SK-N-SH (cell line): ENCODE data around the gene GPSM3. TPM values are rescaled to one million over a fixed set of nuclear protein-coding genes. Genes with fewer than 3 reads are reported as not detected.

Source experiments
- CTCF ChIA-PET: fragments of 300-600, 350-600 bp; formaldehyde crosslinking; extraction: SDS; loops from one replicate; lab custom pipeline; 2021; lab: Yijun Ruan, JAX
- POLR2A ChIA-PET: fragments of 350-600 bp; sonication (Branson Sonifier 250); formaldehyde crosslinking; extraction: SDS; loops from one replicate; lab custom pipeline; 2020; ENCODE audit warnings: antibody characterized with exemption, inconsistent platforms; lab: Yijun Ruan, JAX
- DNase-seq: peaks from one replicate; pipeline ENCODE4 v3.0.0; 2012
- H2AFZ ChIP-seq: fragments of 200-600 bp; sonication (generic); 2 replicates; pipeline ENCODE4 v1.8.1; 2016; ENCODE audit warnings: antibody characterized with exemption, mild to moderate bottlenecking, low read depth
- H3F3A ChIP-seq: fragments of 200-600 bp; sonication (generic); replicated peaks from 2 replicates; pipeline ENCODE3; 2016; ENCODE audit warnings: antibody characterized with exemption, mild to moderate bottlenecking; ENCODE audit not compliant: insufficient read depth
- H3K27ac ChIP-seq, 2 experiments: fragments of 200-500 bp in 1 of 2; fragments of 200-600 bp in 1 of 2; sonication (Bioruptor generic) in 1 of 2; sonication (generic), shearing (Covaris generic) in 1 of 2; 2 replicates each; pipeline versions ENCODE4 v1.5.1 to v1.6.1; 2014 to 2016; ENCODE audit warnings: low read depth in 2 of 2, inconsistent platforms in 1 of 2, low read length in 1 of 2, mild to moderate bottlenecking in 1 of 2, mixed read lengths in 1 of 2
- H3K27me3 ChIP-seq: fragments of 200-600 bp; sonication (generic), shearing (Covaris generic); 2 replicates; pipeline ENCODE4 v1.6.1; 2016; ENCODE audit warnings: mixed run types; ENCODE audit not compliant: insufficient read depth
- H3K36me3 ChIP-seq, 2 experiments: fragments of 200-500 bp in 1 of 2; fragments of 200-600 bp in 1 of 2; sonication (Bioruptor generic) in 1 of 2; sonication (generic) in 1 of 2; replicated peaks in 1 of 2; 2 replicates each; pipeline versions ENCODE3 to v1.5.1; 2014 to 2016; ENCODE audit warnings: low read length in 1 of 2, mild to moderate bottlenecking in 1 of 2; ENCODE audit not compliant: insufficient read depth in 2 of 2, control insufficient read depth in 1 of 2
- H3K4me1 ChIP-seq, 2 experiments: fragments of 200-500 bp in 1 of 2; fragments of 200-600 bp in 1 of 2; sonication (Bioruptor generic) in 1 of 2; sonication (generic), shearing (Covaris generic) in 1 of 2; 2 replicates each; pipeline versions ENCODE4 v1.5.1 to v1.6.1; 2014 to 2016; ENCODE audit warnings: low read depth in 1 of 2, low read length in 1 of 2, mixed run types in 1 of 2; ENCODE audit not compliant: insufficient read depth in 2 of 2, control insufficient read depth in 1 of 2
- H3K4me2 ChIP-seq: fragments of 200-600 bp; sonication (generic), shearing (Covaris generic); 2 replicates; pipeline ENCODE4 v1.6.1; 2017; ENCODE audit warnings: mixed run types
- H3K4me3 ChIP-seq, 2 experiments: fragments of 200-500 bp in 1 of 2; fragments of 200-600 bp in 1 of 2; sonication (Bioruptor generic) in 1 of 2; sonication (generic), shearing (Covaris generic) in 1 of 2; 2 replicates each; pipeline versions ENCODE4 v1.5.1 to v1.8.1; 2014 to 2016; ENCODE audit warnings: low read depth in 2 of 2, inconsistent platforms in 1 of 2, low read length in 1 of 2, mild to moderate bottlenecking in 1 of 2, mixed read lengths in 1 of 2, moderate library complexity in 1 of 2
- H3K79me2 ChIP-seq: fragments of 200-600 bp; sonication (generic); 2 replicates; pipeline ENCODE4 v1.8.1; 2017; ENCODE audit warnings: mild to moderate bottlenecking; ENCODE audit not compliant: insufficient read depth
- H3K9ac ChIP-seq: fragments of 200-600 bp; sonication (generic); 2 replicates; pipeline ENCODE4 v1.6.1; 2017; ENCODE audit warnings: mixed run types
- H3K9me2 ChIP-seq: fragments of 200-600 bp; sonication (generic); 2 replicates; pipeline ENCODE4 v1.6.1; 2017; ENCODE audit warnings: mixed run types
- H3K9me3 ChIP-seq: fragments of 200-600 bp; sonication (generic); 2 replicates; pipeline ENCODE4 v1.6.1; 2017; ENCODE audit warnings: mixed run types, mild to moderate bottlenecking, moderate library complexity
- H4K20me1 ChIP-seq: fragments of 200-600 bp; sonication (generic); 2 replicates; pipeline ENCODE4 v1.6.1; 2017; ENCODE audit warnings: mild to moderate bottlenecking, mixed run types; ENCODE audit not compliant: insufficient read depth
- ELF1 ChIP-seq: IDR thresholded peaks from 2 replicates; pipeline ENCODE4 v1.4.0; 2012
- EZH2phosphoT487 ChIP-seq: fragments of 200-600 bp; sonication (generic); IDR thresholded peaks from 2 replicates; pipeline ENCODE4 v1.6.1; 2017; ENCODE audit warnings: low read depth, mixed run types, mild to moderate bottlenecking, antibody characterized with exemption, moderate library complexity, borderline replicate concordance
- FOSL2 ChIP-seq: IDR thresholded peaks from 2 replicates; pipeline ENCODE4 v1.4.0; 2012; ENCODE audit warnings: low read depth, mild to moderate bottlenecking, moderate library complexity, borderline replicate concordance
- FOXJ3 ChIP-seq: sonication (generic); formaldehyde crosslinking; IDR thresholded peaks from 2 replicates; pipeline ENCODE4 v1.5.1; 2020; ENCODE audit warnings: mild to moderate bottlenecking, missing genetic modification reagents
- FOXM1 ChIP-seq: IDR thresholded peaks from 2 replicates; pipeline ENCODE4 v1.4.0; 2012; ENCODE audit warnings: low read depth, mild to moderate bottlenecking
- GABPA ChIP-seq: IDR thresholded peaks from 2 replicates; pipeline ENCODE4 v1.4.0; 2012; ENCODE audit warnings: low read depth, mild to moderate bottlenecking
- GATA2 ChIP-seq: sonication (generic); formaldehyde crosslinking; IDR thresholded peaks from 2 replicates; pipeline ENCODE4 v1.5.0; 2020; ENCODE audit warnings: mild to moderate bottlenecking, missing genetic modification reagents
- IRF3 ChIP-seq: fragments of 150-350 bp; IDR thresholded peaks from 2 replicates; pipeline ENCODE4 v1.6.1; 2016; ENCODE audit warnings: mild to moderate bottlenecking, low read depth, low read length
- JUND ChIP-seq: IDR thresholded peaks from 2 replicates; pipeline ENCODE4 v1.4.0; 2012
- MEF2A ChIP-seq: IDR thresholded peaks from 2 replicates; pipeline ENCODE4 v1.4.0; 2012; ENCODE audit warnings: low read depth, borderline replicate concordance
- PBX3 ChIP-seq: IDR thresholded peaks from 2 replicates; pipeline ENCODE4; 2012
- RAD21 ChIP-seq: IDR thresholded peaks from 2 replicates; pipeline ENCODE4 v1.6.1; 2012; ENCODE audit warnings: mild to moderate bottlenecking, low read length
- RCOR1 ChIP-seq: fragments of 150-350 bp; IDR thresholded peaks from 2 replicates; pipeline ENCODE4 v1.6.1; 2017; ENCODE audit warnings: antibody characterized with exemption, low read length
- REST ChIP-seq: IDR thresholded peaks from 2 replicates; pipeline ENCODE4 v1.6.1; 2012; ENCODE audit warnings: mild to moderate bottlenecking, low read depth, low read length, moderate library complexity
- RXRA ChIP-seq: IDR thresholded peaks from 2 replicates; pipeline ENCODE4 v1.4.0; 2012; ENCODE audit warnings: low read depth, mild to moderate bottlenecking, borderline replicate concordance
- SMC3 ChIP-seq: IDR thresholded peaks from 2 replicates; pipeline ENCODE4 v1.6.1; 2012; ENCODE audit warnings: low read depth, low read length, improper control_type of control experiment
- USF1 ChIP-seq: IDR thresholded peaks from 2 replicates; pipeline ENCODE4 v1.4.0; 2012; ENCODE audit warnings: low read depth, borderline replicate concordance
- USF2 ChIP-seq: fragments of 150-350 bp; IDR thresholded peaks from 2 replicates; pipeline ENCODE4 v1.6.1; 2017; ENCODE audit warnings: antibody characterized with exemption, low read length, low read depth, borderline replicate concordance
- YY1 ChIP-seq: IDR thresholded peaks from 2 replicates; pipeline ENCODE4 v1.4.0; 2012; ENCODE audit warnings: low read depth, mild to moderate bottlenecking
- WGBS: methylation state at CpG from one replicate; pipeline ENCODE4 v1.1.6; 2017; ENCODE audit warnings: low lambda C conversion rate; 5-methylcytosine and 5-hydroxymethylcytosine counted together
- polyA plus RNA-seq, 3 experiments: library from polyadenylated mRNA; depleted of rRNA; stranded (reverse); fragments of >200 nt; gene quantifications; 2 replicates each; pipeline ENCODE4 v1.2.3, GENCODE V29; 2012

The GPSM3 gene
- polyA plus RNA-seq, 1 of the 3 experiments (the other 2 are of a cell fraction) = 1.5 TPM

GRCh38 chr6:32189742-32190053 is 2.7 kb downstream of the GPSM3 start:
- H2AFZ ChIP-seq = no peak overlapping the region
- DNase-seq = peak; percentile 58
- H3K9ac ChIP-seq = peak overlapping the region; percentile 78
- H4K20me1 ChIP-seq = no peaks in the 10 kb centered on the region
- H3K4me3 ChIP-seq = peak overlapping the region; percentile 60 to 81
- H3K4me2 ChIP-seq = peak overlapping the region; percentile 92
- whole genome bisulfite sequencing = 0% methylated on average over 5 of the region's 23 CpGs
- TF ChIP-seq GATA2 (CRISPR knock-in tag) (no peak), SMC3 (no peak), MEF2A (no peak), RCOR1 (no peak), JUND (no peak), FOXJ3 (CRISPR knock-in tag) (no peak), USF2 (no peak), FOXM1 (no peak)
- H3K27me3 ChIP-seq = no peaks in the 10 kb centered on the region
- H3K4me1 ChIP-seq = peaks cover 0 to 21% of the 10 kb centered on the region in 2 experiments; a peak in 1 of 4 replicates
- peak overlapping the region; percentile 77 to 81 for H3K27ac ChIP-seq
- ChIA-PET POLR2A (interaction anchor here (3.1 kb wide), 1 partner anchor 12 kb away, joined by 22 read pairs; the partner anchor contains the start of gene RNF5), CTCF (interaction anchor here (0.6 to 2.2 kb wide), 5 partner anchors 8 to 643 kb away, joined by 3 to 7 read pairs (median 3); partner anchors contain the start of genes ATP6V1G2 and EHMT2)
- peaks cover 21% of the 10 kb centered on the region for H3K79me2 ChIP-seq
- peaks cover 25% of the 10 kb centered on the region for H3F3A ChIP-seq
- no peaks in the 10 kb centered on the region for H3K9me2 ChIP-seq
- no peaks in the 10 kb centered on the region for H3K9me3 ChIP-seq
- H3K36me3 ChIP-seq = peaks cover 8 to 17% of the 10 kb centered on the region in 2 experiments

- Histone ChIP-seq H3F3A (peaks cover 25% of the 10 kb centered on the region), H3K79me2 (peaks cover 21% of the 10 kb centered on the region), H2AFZ (no peak overlapping the region), H3K9me3 (no peaks in the 10 kb centered on the region), H3K9me2 (no peaks in the 10 kb centered on the region), H4K20me1 (no peaks in the 10 kb centered on the region), H3K9ac (peak overlapping the region; percentile 78), H3K27me3 (no peaks in the 10 kb centered on the region), H3K27ac (peak overlapping the region; percentile 77 to 81), H3K36me3 (peaks cover 8 to 18% of the 10 kb centered on the region in 2 experiments), H3K4me2 (peak overlapping the region; percentile 92), H3K4me3 (peak overlapping the region; percentile 60 to 81), H3K4me1 (peaks cover 0 to 20% of the 10 kb centered on the region in 2 experiments; a peak in 1 of 4 replicates)
- WGBS = 4% methylated on average over 8 of the region's 10 CpGs
- ChIA-PET CTCF (interaction anchor here (0.6 to 1.9 kb wide), 3 partner anchors 8 to 291 kb away, joined by 3 to 6 read pairs (median 3); partner anchors contain the start of gene EHMT2), POLR2A (interaction anchor here (3.1 kb wide), 1 partner anchor 11 kb away, joined by 22 read pairs; the partner anchor contains the start of gene RNF5)
- DNase-seq = no peak
- TF ChIP-seq REST = no peak
- TF ChIP-seq IRF3 = no peak
- no peak for TF ChIP-seq YY1
- TF ChIP-seq ELF1 = no peak
- no peak for TF ChIP-seq EZH2phosphoT487
- no peak for TF ChIP-seq SMC3
- TF ChIP-seq RAD21 = no peak
- TF ChIP-seq GABPA = no peak
- TF ChIP-seq USF1 = no peak
- TF ChIP-seq PBX3 = no peak
- no peak for TF ChIP-seq GATA2 (CRISPR knock-in tag)
- no peak for TF ChIP-seq RXRA
- TF ChIP-seq FOXM1 = no peak
- TF ChIP-seq FOSL2 = no peak
Observed at GRCh38 chr6:32189069-32189741, 3.2 kb downstream of the GPSM3 start.
